NK-92 treated with Interleukin-12 subunit alpha and Interleukin-12 subunit beta, amount 100 ng/mL, for 24 hours (cell line): ENCODE results near the gene SLC29A2.
A peak's percentile ranks its signal among the peaks of the same experiment; 100 is the strongest.

Source experiments
- DNase-seq: peaks from one replicate; lab custom pipeline; 2025; lab: John Stamatoyannopoulos, UW

The SLC29A2 gene

DNA sequence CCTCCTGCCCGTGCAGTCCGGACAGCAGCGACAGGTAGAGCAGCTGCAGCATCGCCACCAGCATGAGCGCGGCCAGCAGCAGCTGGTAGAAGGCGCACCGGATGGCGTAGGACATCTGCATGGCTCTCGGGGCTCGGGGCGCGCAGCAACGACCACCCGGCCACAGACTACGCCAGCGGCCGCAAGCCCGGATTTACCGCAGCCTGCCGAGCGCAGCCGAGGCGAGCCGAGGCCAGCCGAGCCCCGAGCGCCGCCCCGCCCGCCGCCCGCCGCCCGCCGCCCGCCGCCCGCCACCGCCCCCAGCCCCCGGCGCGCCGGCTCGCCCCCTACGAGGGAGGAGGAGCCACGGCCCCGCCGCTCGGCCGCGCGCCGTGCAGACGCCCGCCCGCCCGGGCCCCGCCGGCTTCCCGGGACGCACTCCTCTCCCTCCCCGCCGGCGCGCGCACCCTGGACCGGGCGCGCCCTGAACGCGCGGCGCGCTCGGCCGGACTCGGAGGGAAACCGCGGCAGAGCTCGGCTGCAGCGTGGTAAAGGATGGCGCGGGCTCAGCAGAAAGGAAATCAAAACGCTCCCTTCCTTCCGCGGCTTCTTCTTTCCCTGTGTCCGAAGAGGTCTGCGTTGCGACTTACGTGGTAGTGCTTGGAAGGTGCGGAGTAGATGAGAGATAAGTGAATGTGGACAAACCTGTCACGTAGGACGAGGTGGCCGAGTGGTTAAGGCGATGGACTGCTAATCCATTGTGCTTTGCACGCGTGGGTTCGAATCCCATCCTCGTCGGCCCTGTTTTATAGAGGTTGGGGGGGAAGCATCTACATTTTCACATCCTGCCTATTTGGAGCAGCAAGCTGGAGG is 23.9 kb downstream of the SLC29A2 start, which contains the start of gene B4GAT1:
B4GAT1 (minus strand) TSS at position 205 of the 852 bp plus-strand sequence; CDS start at position 121, 84 bp downstream.
- peak; percentile 63 for DNase-seq

GRCh38 chr11:66346476-66347424 is 24.8 kb downstream of the SLC29A2 start:
- DNase-seq = no peak

DNA sequence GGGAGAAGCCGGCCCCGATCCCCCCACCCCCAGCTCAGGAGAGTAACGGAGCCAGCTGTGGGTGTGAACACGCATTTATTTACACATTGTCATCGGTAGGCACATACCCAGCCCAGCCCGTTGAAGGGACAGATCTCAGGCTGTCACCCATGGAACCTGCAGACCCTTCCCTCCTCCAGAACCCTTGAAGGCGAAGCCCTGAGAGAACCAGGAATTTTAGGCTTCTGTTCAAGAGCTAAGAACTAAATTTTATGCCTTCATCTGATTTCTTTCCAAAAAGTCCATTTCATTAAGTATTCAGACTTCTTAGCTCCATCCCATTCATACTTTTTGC is 26.3 kb downstream of the SLC29A2 start:
- DNase-seq = no peak

DNA sequence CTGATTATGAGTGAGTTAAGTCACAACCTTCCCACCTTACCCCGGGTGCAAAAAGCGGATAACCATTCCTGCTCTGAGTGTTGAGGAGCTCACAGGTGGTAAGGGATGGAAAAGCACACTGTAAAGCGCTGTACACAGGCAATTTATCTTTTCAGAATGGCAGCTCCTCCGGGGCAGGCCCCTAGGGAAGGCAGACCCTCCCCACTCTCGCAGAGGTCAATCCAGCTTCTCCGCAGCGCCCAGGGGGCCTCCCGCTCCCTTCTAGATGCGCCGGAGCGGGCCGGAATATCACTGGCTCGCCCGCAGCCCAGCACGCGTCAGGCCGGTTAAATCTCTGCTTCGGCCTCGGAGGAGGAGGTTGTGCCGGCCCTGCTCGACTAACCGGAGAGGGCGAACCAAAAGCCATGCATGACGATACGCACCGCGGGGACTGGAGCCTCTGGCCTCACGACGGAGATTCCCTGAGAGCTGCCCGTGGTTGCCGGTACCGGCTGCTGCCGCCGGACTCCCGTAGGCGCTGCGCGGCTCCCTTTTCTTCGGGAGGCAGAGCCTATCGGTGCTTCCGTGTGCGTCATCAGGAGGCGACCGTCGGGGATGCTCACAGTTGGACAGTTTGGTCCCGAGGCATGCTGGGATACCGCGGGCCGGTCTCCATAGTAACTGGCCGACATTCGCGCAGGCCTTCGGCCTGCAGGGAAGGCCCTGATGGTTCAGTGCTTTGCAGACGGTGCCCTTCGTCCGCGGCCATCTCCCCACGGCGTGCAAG is 26.8 kb downstream of the SLC29A2 start, which contains the start of gene BRMS1:
BRMS1 (minus strand) TSS at position 555 of the 766 bp plus-strand sequence. CDS start 2,870 bp downstream, outside the sequence.
- peak; percentile 93 for DNase-seq

DNA sequence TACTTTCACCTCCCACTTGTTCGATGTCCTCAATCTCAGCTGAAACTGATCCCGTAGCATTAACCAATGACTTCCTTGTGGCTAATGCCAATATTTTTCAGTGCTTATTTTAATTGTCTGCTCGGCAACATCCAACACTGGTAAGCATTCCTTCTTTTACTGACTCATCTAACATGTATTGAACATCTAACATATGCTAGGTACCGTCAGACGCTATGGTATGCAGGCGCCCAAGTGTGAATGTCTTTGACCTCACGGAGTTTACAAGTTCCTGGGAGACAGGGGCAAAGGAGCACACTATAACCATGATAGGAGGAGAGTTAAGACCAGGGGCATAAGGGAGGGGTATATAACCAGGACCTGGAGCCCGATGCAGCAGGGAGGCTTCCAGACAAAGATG is 28.4 kb downstream of the SLC29A2 start:
- no peak for DNase-seq

GRCh38 chr11:66341502-66342126 is 29.9 kb downstream of the SLC29A2 start:
- no peak for DNase-seq

DNA sequence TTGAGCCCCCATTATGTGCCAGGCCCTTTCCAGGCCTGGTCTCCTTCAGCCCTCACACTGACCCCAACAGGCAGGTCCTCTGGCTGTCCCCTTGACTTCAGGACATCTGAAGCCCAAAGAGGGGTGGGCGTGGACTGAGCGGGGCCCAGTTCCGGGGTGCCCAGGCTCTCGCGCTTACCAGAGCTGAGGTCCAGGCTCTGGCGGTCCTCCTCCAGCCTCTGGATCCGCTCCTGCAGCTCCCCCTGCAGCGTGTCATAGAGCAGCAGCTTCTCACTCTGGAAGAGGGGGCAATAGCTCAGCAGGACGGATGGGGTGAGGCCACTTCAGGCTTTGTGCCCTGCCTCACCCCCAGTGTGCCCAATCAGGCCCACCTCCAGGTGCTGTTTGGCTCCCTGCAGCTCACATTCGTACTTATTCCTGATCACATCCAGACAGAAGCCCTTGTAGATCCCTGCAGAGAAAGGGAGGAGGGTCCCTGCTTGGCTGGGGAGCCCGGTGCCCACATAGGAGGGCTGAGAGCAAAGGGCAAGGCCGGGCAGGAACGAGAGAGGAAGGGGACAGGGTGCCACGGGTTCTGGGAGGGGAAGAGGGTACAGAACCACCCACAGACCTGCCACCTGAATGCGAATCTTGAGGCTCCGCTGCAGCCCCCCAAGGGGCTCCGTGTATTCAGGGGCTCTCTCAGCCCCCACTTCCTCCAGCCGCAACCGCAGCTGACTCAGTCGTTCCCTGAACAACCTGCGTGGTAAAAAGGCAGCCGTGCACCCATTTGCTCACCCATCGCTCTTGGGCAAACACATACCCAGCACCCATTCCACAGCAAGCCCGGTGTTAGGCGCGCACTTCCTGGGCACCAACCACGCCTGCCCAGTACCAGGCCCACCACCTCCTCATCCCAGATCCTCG is 30.7 kb downstream of the SLC29A2 start:
- no peak for DNase-seq

GRCh38 chr11:66339686-66340483 is 31.7 kb downstream of the SLC29A2 start:
- DNase-seq = no peak

GRCh38 chr11:66339162-66339675 is 32.3 kb downstream of the SLC29A2 start:
- no peak for DNase-seq

GRCh38 chr11:66338276-66339161 is 33.0 kb downstream of the SLC29A2 start:
- no peak for DNase-seq

GRCh38 chr11:66337103-66337899 is 34.3 kb downstream of the SLC29A2 start:
- no peak for DNase-seq

DNA sequence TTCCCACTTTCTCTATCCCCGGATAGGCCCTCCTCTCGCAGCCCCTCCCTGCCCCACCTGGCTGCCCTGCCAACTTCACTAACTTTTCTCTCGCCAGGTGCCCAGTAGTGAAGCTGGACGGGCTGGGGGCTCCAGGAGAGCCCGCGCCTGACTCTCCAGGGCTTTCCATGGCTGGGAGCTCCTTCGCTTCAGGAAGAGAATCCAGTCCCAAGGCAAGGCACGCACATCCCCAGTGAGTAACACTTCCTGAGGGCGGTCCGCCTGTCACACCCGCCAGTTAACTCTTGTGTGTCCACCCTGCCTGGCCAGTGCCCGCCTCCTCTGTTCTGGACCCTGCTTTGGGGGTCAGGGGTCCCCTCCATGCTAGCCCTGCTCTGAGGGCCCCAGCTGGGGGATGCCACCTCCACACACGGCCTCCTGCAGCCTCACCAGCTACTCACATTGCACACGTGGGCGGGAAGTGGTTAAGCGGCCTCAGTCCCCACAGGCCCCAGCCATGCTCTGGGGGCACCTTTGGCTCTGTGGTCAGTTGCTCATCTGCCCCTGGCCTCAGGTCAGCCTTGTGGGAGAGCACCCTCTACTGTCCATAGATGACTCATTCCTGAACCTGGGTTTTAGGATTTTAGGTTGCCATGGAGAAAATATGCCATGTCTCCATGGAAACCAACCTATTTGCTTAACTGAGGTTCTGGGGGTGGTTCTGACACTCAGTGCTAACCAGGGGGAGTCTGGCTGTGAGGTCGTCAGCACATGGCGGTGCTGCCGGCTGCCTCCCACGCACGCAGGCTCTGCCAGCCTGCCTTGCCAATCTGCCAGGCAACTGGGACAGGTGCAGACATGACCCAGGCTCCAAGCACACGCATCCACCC is 35.1 kb downstream of the SLC29A2 start, which contains the start of gene RIN1:
RIN1 (minus strand) TSS at position 201 of the 869 bp plus-strand sequence; CDS start at position 169, 32 bp downstream.
- peak; percentile 81 for DNase-seq

DNA sequence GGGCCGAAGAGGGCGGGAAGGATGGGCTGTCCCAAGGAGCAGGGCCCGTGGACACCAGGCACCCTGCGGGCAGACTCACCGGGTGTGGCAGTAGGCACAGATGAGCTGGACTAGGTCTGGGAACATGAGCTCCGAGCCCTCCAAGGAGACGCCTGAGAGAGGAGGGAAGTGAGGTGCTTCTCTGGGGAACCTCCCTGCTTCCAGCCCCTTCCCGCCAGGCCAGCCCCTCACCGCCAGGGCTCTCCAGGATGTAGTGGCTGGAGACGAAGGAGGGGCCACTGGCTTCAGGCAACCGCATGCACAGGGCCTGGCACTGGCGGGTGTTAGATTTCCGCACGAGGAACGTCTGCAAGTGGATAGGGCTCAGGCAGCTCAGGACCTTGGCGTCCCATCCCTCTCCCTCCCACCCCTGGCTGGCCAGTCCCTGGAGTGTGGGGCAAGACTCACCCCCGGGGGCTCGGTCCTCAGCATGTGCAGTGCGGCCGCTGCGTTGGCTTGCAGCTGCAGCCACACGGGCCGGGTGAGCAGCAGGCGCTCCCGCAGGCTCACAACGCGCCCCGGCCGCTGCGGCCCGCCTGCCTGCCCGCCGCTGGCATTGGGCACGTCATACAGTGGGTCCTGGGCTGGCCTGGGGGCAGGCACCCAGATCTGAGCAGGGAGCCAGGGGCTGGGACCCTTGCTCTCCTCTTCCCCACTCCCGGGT is 35.9 kb downstream of the SLC29A2 start:
- DNase-seq = no peak

- no peak for DNase-seq
These were observed 36.7 kb downstream of the SLC29A2 start for GRCh38 chr11:66334605-66335442.
